ENCODE results near the gene IGSF11.
"Not testable (repeated sequence)": the region's sequence is repeated elsewhere in the genome, so short reads cannot be mapped to it uniquely, and the experiment has no call there.

The IGSF11 gene

DNA sequence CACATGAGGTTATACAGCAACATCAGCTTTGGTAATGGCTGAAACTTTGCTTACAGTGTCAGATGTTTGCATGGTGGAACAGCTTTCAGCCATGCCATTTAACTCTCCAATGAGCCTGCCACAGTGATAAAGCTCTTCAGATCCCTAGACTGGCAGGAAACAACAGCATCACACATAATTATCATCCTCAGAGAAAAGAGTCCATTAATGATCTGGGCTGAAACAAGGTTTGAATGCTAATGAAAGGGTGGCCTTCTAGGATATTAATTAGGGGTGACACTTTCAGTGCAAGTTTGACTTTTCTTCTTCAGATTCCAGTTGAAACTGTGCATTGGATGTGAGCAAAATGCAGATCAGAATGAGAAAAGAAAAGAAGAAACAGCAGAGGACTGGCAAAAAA, 166.6 kb downstream of the IGSF11 start:
- Histone ChIP-seq H3K9me3 (ENCODE audit: low read length) (peaks cover 6% of the 10 kb centered on the region), H3K36me3 (ENCODE audit: insufficient read depth, low read length) (no peaks in the 10 kb centered on the region), H2AFZ (ENCODE audit: low read depth, low read length) (no peak overlapping the region), H3K4me3 (ENCODE audit: low read length) (no peak overlapping the region), H3K4me1 (ENCODE audit: insufficient read depth, low read length) (no peaks in the 10 kb centered on the region), H3K27me3 (ENCODE audit: insufficient read depth, low read length) (no peaks in the 10 kb centered on the region)

GRCh38 chr3:118863731-118864322, 170.8 kb downstream of the IGSF11 start:
- Histone ChIP-seq H3K27me3 (ENCODE audit: insufficient read depth, low read length) (no peaks in the 10 kb centered on the region), H3K36me3 (ENCODE audit: insufficient read depth, low read length) (no peaks in the 10 kb centered on the region), H3K4me3 (ENCODE audit: low read length) (no peak overlapping the region), H3K9me3 (ENCODE audit: low read length) (no peaks in the 10 kb centered on the region), H3K4me1 (ENCODE audit: insufficient read depth, low read length) (no peaks in the 10 kb centered on the region), H2AFZ (ENCODE audit: low read depth, low read length) (no peak overlapping the region)

GRCh38 chr3:118859950-118860349, 174.7 kb downstream of the IGSF11 start:
- no peaks in the 10 kb centered on the region for H3K9me3 ChIP-seq (ENCODE audit: low read length)
- no peaks in the 10 kb centered on the region for H3K36me3 ChIP-seq (ENCODE audit: insufficient read depth, low read length)
- H3K4me1 ChIP-seq (ENCODE audit: insufficient read depth, low read length) = no peaks in the 10 kb centered on the region
- H3K27me3 ChIP-seq (ENCODE audit: insufficient read depth, low read length) = no peaks in the 10 kb centered on the region
- no peak overlapping the region for H2AFZ ChIP-seq (ENCODE audit: low read depth, low read length)
- no peak overlapping the region for H3K4me3 ChIP-seq (ENCODE audit: low read length)

- H3K4me3 ChIP-seq (ENCODE audit: low read length); H2AFZ ChIP-seq (ENCODE audit: low read depth, low read length); H3K27me3 ChIP-seq (ENCODE audit: insufficient read depth, low read length); H3K4me1 ChIP-seq (ENCODE audit: insufficient read depth, low read length); H3K9me3 ChIP-seq (ENCODE audit: low read length); H3K36me3 ChIP-seq (ENCODE audit: insufficient read depth, low read length): not testable (repeated sequence)
These were observed 183.0 kb downstream of the IGSF11 start for GRCh38 chr3:118851466-118852193.

- H3K27me3 ChIP-seq (ENCODE audit: insufficient read depth, low read length) = no peaks in the 10 kb centered on the region
- H3K9me3 ChIP-seq (ENCODE audit: low read length) = no peaks in the 10 kb centered on the region
- no peaks in the 10 kb centered on the region for H3K4me1 ChIP-seq (ENCODE audit: insufficient read depth, low read length)
- H3K36me3 ChIP-seq (ENCODE audit: insufficient read depth, low read length) = no peaks in the 10 kb centered on the region
- H2AFZ ChIP-seq (ENCODE audit: low read depth, low read length) = no peak overlapping the region
- H3K4me3 ChIP-seq (ENCODE audit: low read length) = no peak overlapping the region
These were observed 184.0 kb downstream of the IGSF11 start for GRCh38 chr3:118850687-118851086.
